SK-N-SH (cell line): ENCODE data around the gene KRT20. TPM values are rescaled to one million over a fixed set of nuclear protein-coding genes. Genes with fewer than 3 reads are reported as not detected.

Experiments used
- CTCF ChIA-PET: fragments of 300-600, 350-600 bp; formaldehyde crosslinking; extraction: SDS; loops from one replicate; lab custom pipeline; 2021; lab: Yijun Ruan, JAX
- POLR2A ChIA-PET: fragments of 350-600 bp; sonication (Branson Sonifier 250); formaldehyde crosslinking; extraction: SDS; loops from one replicate; lab custom pipeline; 2020; ENCODE audit warnings: antibody characterized with exemption, inconsistent platforms; lab: Yijun Ruan, JAX
- DNase-seq: peaks from one replicate; pipeline ENCODE4 v3.0.0; 2012
- H2AFZ ChIP-seq: fragments of 200-600 bp; sonication (generic); 2 replicates; pipeline ENCODE4 v1.8.1; 2016; ENCODE audit warnings: antibody characterized with exemption, mild to moderate bottlenecking, low read depth
- H3F3A ChIP-seq: fragments of 200-600 bp; sonication (generic); replicated peaks from 2 replicates; pipeline ENCODE3; 2016; ENCODE audit warnings: antibody characterized with exemption, mild to moderate bottlenecking; ENCODE audit not compliant: insufficient read depth
- H3K27ac ChIP-seq, 2 experiments: fragments of 200-500 bp in 1 of 2; fragments of 200-600 bp in 1 of 2; sonication (Bioruptor generic) in 1 of 2; sonication (generic), shearing (Covaris generic) in 1 of 2; 2 replicates each; pipeline versions ENCODE4 v1.5.1 to v1.6.1; 2014 to 2016; ENCODE audit warnings: low read depth in 2 of 2, inconsistent platforms in 1 of 2, low read length in 1 of 2, mild to moderate bottlenecking in 1 of 2, mixed read lengths in 1 of 2
- H3K27me3 ChIP-seq: fragments of 200-600 bp; sonication (generic), shearing (Covaris generic); 2 replicates; pipeline ENCODE4 v1.6.1; 2016; ENCODE audit warnings: mixed run types; ENCODE audit not compliant: insufficient read depth
- H3K36me3 ChIP-seq, 2 experiments: fragments of 200-500 bp in 1 of 2; fragments of 200-600 bp in 1 of 2; sonication (Bioruptor generic) in 1 of 2; sonication (generic) in 1 of 2; replicated peaks in 1 of 2; 2 replicates each; pipeline versions ENCODE3 to v1.5.1; 2014 to 2016; ENCODE audit warnings: low read length in 1 of 2, mild to moderate bottlenecking in 1 of 2; ENCODE audit not compliant: insufficient read depth in 2 of 2, control insufficient read depth in 1 of 2
- H3K4me1 ChIP-seq, 2 experiments: fragments of 200-500 bp in 1 of 2; fragments of 200-600 bp in 1 of 2; sonication (Bioruptor generic) in 1 of 2; sonication (generic), shearing (Covaris generic) in 1 of 2; 2 replicates each; pipeline versions ENCODE4 v1.5.1 to v1.6.1; 2014 to 2016; ENCODE audit warnings: low read depth in 1 of 2, low read length in 1 of 2, mixed run types in 1 of 2; ENCODE audit not compliant: insufficient read depth in 2 of 2, control insufficient read depth in 1 of 2
- H3K4me2 ChIP-seq: fragments of 200-600 bp; sonication (generic), shearing (Covaris generic); 2 replicates; pipeline ENCODE4 v1.6.1; 2017; ENCODE audit warnings: mixed run types
- H3K4me3 ChIP-seq, 2 experiments: fragments of 200-500 bp in 1 of 2; fragments of 200-600 bp in 1 of 2; sonication (Bioruptor generic) in 1 of 2; sonication (generic), shearing (Covaris generic) in 1 of 2; 2 replicates each; pipeline versions ENCODE4 v1.5.1 to v1.8.1; 2014 to 2016; ENCODE audit warnings: low read depth in 2 of 2, inconsistent platforms in 1 of 2, low read length in 1 of 2, mild to moderate bottlenecking in 1 of 2, mixed read lengths in 1 of 2, moderate library complexity in 1 of 2
- H3K79me2 ChIP-seq: fragments of 200-600 bp; sonication (generic); 2 replicates; pipeline ENCODE4 v1.8.1; 2017; ENCODE audit warnings: mild to moderate bottlenecking; ENCODE audit not compliant: insufficient read depth
- H3K9ac ChIP-seq: fragments of 200-600 bp; sonication (generic); 2 replicates; pipeline ENCODE4 v1.6.1; 2017; ENCODE audit warnings: mixed run types
- H3K9me2 ChIP-seq: fragments of 200-600 bp; sonication (generic); 2 replicates; pipeline ENCODE4 v1.6.1; 2017; ENCODE audit warnings: mixed run types
- H3K9me3 ChIP-seq: fragments of 200-600 bp; sonication (generic); 2 replicates; pipeline ENCODE4 v1.6.1; 2017; ENCODE audit warnings: mixed run types, mild to moderate bottlenecking, moderate library complexity
- H4K20me1 ChIP-seq: fragments of 200-600 bp; sonication (generic); 2 replicates; pipeline ENCODE4 v1.6.1; 2017; ENCODE audit warnings: mild to moderate bottlenecking, mixed run types; ENCODE audit not compliant: insufficient read depth
- CHD2 ChIP-seq: fragments of 150-350 bp; IDR thresholded peaks from 2 replicates; pipeline ENCODE4 v1.6.1; 2018; ENCODE audit warnings: low read length; ENCODE audit not compliant: partially characterized antibody
- EP300 ChIP-seq, 2 experiments: IDR thresholded peaks; 2 replicates each; pipeline versions ENCODE4 v1.4.0 to v1.6.1; 2012; ENCODE audit warnings: borderline replicate concordance in 1 of 2, low read depth in 1 of 2, low read length in 1 of 2
- EZH2phosphoT487 ChIP-seq: fragments of 200-600 bp; sonication (generic); IDR thresholded peaks from 2 replicates; pipeline ENCODE4 v1.6.1; 2017; ENCODE audit warnings: low read depth, mixed run types, mild to moderate bottlenecking, antibody characterized with exemption, moderate library complexity, borderline replicate concordance
- FOSL2 ChIP-seq: IDR thresholded peaks from 2 replicates; pipeline ENCODE4 v1.4.0; 2012; ENCODE audit warnings: low read depth, mild to moderate bottlenecking, moderate library complexity, borderline replicate concordance
- FOXJ3 ChIP-seq: sonication (generic); formaldehyde crosslinking; IDR thresholded peaks from 2 replicates; pipeline ENCODE4 v1.5.1; 2020; ENCODE audit warnings: mild to moderate bottlenecking, missing genetic modification reagents
- GATA2 ChIP-seq: sonication (generic); formaldehyde crosslinking; IDR thresholded peaks from 2 replicates; pipeline ENCODE4 v1.5.0; 2020; ENCODE audit warnings: mild to moderate bottlenecking, missing genetic modification reagents
- JUND ChIP-seq: IDR thresholded peaks from 2 replicates; pipeline ENCODE4 v1.4.0; 2012
- MXI1 ChIP-seq: IDR thresholded peaks from 2 replicates; pipeline ENCODE4 v1.6.1; 2012; ENCODE audit warnings: mild to moderate bottlenecking, low read depth, low read length, improper control_type of control experiment
- PBX3 ChIP-seq: IDR thresholded peaks from 2 replicates; pipeline ENCODE4; 2012
- RAD21 ChIP-seq: IDR thresholded peaks from 2 replicates; pipeline ENCODE4 v1.6.1; 2012; ENCODE audit warnings: mild to moderate bottlenecking, low read length
- RCOR1 ChIP-seq: fragments of 150-350 bp; IDR thresholded peaks from 2 replicates; pipeline ENCODE4 v1.6.1; 2017; ENCODE audit warnings: antibody characterized with exemption, low read length
- REST ChIP-seq: IDR thresholded peaks from 2 replicates; pipeline ENCODE4 v1.6.1; 2012; ENCODE audit warnings: mild to moderate bottlenecking, low read depth, low read length, moderate library complexity
- RXRA ChIP-seq: IDR thresholded peaks from 2 replicates; pipeline ENCODE4 v1.4.0; 2012; ENCODE audit warnings: low read depth, mild to moderate bottlenecking, borderline replicate concordance
- SIN3A ChIP-seq: IDR thresholded peaks from 2 replicates; pipeline ENCODE4 v1.6.1; 2012; ENCODE audit warnings: low read depth, mild to moderate bottlenecking, low read length, moderate library complexity, borderline replicate concordance
- TCF12 ChIP-seq: IDR thresholded peaks from 2 replicates; pipeline ENCODE4 v1.4.0; 2012
- YY1 ChIP-seq: IDR thresholded peaks from 2 replicates; pipeline ENCODE4 v1.4.0; 2012; ENCODE audit warnings: low read depth, mild to moderate bottlenecking
- WGBS: methylation state at CpG from one replicate; pipeline ENCODE4 v1.1.6; 2017; ENCODE audit warnings: low lambda C conversion rate; 5-methylcytosine and 5-hydroxymethylcytosine counted together
- polyA plus RNA-seq, 3 experiments: library from polyadenylated mRNA; depleted of rRNA; stranded (reverse); fragments of >200 nt; gene quantifications; 2 replicates each; pipeline ENCODE4 v1.2.3, GENCODE V29; 2012
- TF ChIP-seq, protein P1 (sequence below): fragments of 150-350 bp; IDR thresholded peaks from 2 replicates; pipeline ENCODE4 v1.6.1; 2016; ENCODE audit warnings: mild to moderate bottlenecking, low read depth, low read length
- TF ChIP-seq, protein P2 (sequence below): IDR thresholded peaks from 2 replicates; pipeline ENCODE4 v1.4.0; 2012; ENCODE audit warnings: low read depth, borderline replicate concordance

KRT20 gene
- polyA plus RNA-seq, 1 of the 3 experiments (the other 2 are of a cell fraction) = not detected

- TF ChIP-seq FOSL2 (no peak), RCOR1 (no peak)
Measured at GRCh38 chr17:40832840-40833239, 52.2 kb downstream of the KRT20 start (continued).

GRCh38 chr17:40830085-40830776 is 54.8 kb downstream of the KRT20 start:
- Histone ChIP-seq H3K9me2 (no peaks in the 10 kb centered on the region), H3K79me2 (no peaks in the 10 kb centered on the region), H4K20me1 (no peaks in the 10 kb centered on the region), H3K9me3 (no peaks in the 10 kb centered on the region), H2AFZ (no peak overlapping the region), H3K36me3 (peaks cover 0 to 5% of the 10 kb centered on the region in 2 experiments), H3F3A (no peaks in the 10 kb centered on the region), H3K4me1 (no peaks in the 10 kb centered on the region), H3K27me3 (no peaks in the 10 kb centered on the region), H3K4me2 (no peak overlapping the region)
- WGBS = 36% methylated on average over 2 of the region's 2 CpGs
- POLR2A ChIA-PET = no interaction called here
- TF ChIP-seq RAD21 = no peak
- TF ChIP-seq EP300 (IDR thresholded peaks at IDR 0.05; ENCODE audit: borderline replicate concordance in 1 of 2, low read depth in 1 of 2, low read length in 1 of 2) = no peak
- TF ChIP-seq, all 33 proteins: peak for 0
- Histone ChIP-seq H3K4me3 (no peak overlapping the region), H3K27ac (no peak overlapping the region), H3K9ac (no peak overlapping the region)
- DNase-seq = no peak
- CTCF ChIA-PET = no interaction called here

DNA sequence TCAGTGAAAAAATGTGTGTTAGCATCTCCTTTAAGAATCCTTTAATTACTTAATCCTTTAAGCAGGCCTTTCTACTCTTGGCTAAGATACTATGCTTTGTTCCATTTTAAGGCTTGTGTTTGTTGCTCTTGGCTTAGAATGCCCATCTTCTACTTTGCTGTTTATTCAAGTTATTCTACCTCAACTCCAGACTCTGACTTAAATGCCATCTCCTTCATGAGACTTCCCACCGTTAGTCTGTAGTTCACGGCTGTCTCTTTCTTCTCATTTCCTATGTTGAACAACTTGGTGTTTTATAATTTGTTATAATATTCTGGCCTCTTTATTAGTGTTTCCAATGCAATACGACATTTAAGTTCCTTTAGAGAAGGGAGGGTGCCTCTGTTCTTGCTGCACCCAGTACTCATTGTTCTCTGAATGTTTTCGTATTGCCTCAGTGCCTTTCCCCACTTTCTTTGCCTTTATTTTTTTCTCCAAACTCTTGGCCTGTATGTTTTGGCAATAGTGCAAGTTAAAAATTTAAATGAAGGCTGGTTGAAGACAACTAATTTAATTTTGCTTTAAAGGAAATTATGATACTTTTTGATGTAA is 56.5 kb downstream of the KRT20 start:
- H3K9me2 ChIP-seq = no peaks in the 10 kb centered on the region
- DNase-seq = no peak
- H3K4me1 ChIP-seq = no peaks in the 10 kb centered on the region
- no peak overlapping the region for H3K27ac ChIP-seq
- no peaks in the 10 kb centered on the region for H3F3A ChIP-seq
- H3K4me3 ChIP-seq = no peak overlapping the region
- no peak overlapping the region for H3K4me2 ChIP-seq
- WGBS = 90% methylated on average over 4 of the region's 4 CpGs
- POLR2A ChIA-PET = no interaction called here
- TF ChIP-seq GATA2 = no peak
- TF ChIP-seq EZH2phosphoT487 = no peak
- TF ChIP-seq RXRA = no peak
- TF ChIP-seq PBX3 = no peak
- TF ChIP-seq MXI1 = no peak
- no peak for TF ChIP-seq CHD2
- TF ChIP-seq JUND = no peak
- TF ChIP-seq, protein P1, sequence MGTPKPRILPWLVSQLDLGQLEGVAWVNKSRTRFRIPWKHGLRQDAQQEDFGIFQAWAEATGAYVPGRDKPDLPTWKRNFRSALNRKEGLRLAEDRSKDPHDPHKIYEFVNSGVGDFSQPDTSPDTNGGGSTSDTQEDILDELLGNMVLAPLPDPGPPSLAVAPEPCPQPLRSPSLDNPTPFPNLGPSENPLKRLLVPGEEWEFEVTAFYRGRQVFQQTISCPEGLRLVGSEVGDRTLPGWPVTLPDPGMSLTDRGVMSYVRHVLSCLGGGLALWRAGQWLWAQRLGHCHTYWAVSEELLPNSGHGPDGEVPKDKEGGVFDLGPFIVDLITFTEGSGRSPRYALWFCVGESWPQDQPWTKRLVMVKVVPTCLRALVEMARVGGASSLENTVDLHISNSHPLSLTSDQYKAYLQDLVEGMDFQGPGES = no peak
- TF ChIP-seq TCF12 = no peak
- no peak for TF ChIP-seq YY1
- TF ChIP-seq, protein P2, sequence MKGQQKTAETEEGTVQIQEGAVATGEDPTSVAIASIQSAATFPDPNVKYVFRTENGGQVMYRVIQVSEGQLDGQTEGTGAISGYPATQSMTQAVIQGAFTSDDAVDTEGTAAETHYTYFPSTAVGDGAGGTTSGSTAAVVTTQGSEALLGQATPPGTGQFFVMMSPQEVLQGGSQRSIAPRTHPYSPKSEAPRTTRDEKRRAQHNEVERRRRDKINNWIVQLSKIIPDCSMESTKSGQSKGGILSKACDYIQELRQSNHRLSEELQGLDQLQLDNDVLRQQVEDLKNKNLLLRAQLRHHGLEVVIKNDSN = no peak
- no peak for TF ChIP-seq EP300 (IDR thresholded peaks at IDR 0.05; ENCODE audit: borderline replicate concordance in 1 of 2, low read depth in 1 of 2, low read length in 1 of 2)
- TF ChIP-seq REST = no peak
- TF ChIP-seq FOXJ3 (CRISPR knock-in tag) = no peak
- TF ChIP-seq SIN3A = no peak
- TF ChIP-seq RCOR1 = no peak
- no peaks in the 10 kb centered on the region for H3K36me3 ChIP-seq
- H3K9me3 ChIP-seq = no peaks in the 10 kb centered on the region
- H3K27me3 ChIP-seq = no peaks in the 10 kb centered on the region
- no peaks in the 10 kb centered on the region for H4K20me1 ChIP-seq
- H3K79me2 ChIP-seq = no peaks in the 10 kb centered on the region
- H2AFZ ChIP-seq = no peak overlapping the region
- CTCF ChIA-PET = no interaction called here
- no peak overlapping the region for H3K9ac ChIP-seq
